Amygdala (tissue), 56 donors: Measurements from ENCODE around the gene STK16.
A peak's percentile ranks its signal among the peaks of the same experiment; 100 is the strongest.
"Not testable (repeated sequence)": the region's sequence is repeated elsewhere in the genome, so short reads cannot be mapped to it uniquely, and the experiment has no call there.

Source experiments
- DNase-seq, 56 donors: peaks; one replicate each; lab custom pipeline; 2025; lab: John Stamatoyannopoulos, UW

STK16 gene

GRCh38 chr2:219230059-219230540, 15.2 kb upstream of the STK16 start:
- DNase-seq: peak in 3 of 56 donors; percentile 17 to 52 (median 51)

DNA sequence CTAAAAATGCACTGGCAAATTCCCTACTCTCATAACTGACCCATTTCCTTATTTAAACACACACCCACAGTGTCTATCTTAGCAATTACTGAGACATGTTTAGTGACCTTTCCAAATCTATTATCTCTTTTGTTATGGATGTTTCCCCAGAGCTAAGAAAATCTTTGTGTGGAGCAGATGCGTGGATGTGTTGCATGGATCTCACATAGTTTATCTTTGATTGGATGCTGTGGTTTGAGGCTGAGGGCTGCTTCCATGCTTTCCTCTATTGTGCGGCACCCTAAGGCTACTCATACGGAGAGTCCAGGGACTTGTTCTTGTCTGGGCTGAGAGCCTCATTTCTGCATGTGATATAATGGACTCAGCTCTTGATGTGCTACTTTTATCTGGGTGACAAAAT, 10.9 kb upstream of the STK16 start:
- no peak for DNase-seq

GRCh38 chr2:219243291-219243761, 2.0 kb upstream of the STK16 start:
- no peak for DNase-seq

DNA sequence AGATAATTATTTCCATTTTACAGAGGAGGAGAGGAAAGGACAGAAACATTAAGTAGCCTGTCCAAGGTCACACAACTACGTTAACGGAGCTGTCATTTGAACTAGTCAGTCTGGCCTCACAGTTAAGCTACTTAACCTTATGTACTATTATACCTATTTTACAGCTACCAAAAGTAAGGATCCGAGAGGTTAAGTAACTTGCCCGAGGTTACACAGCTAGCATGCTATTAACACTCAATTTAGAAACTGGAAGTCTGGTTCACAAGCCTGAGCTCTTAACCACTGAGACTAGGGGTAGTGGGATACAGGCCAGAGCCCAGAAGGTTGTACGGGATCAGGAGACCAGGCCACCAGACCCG, 511 bp upstream of the STK16 start:
- no peak for DNase-seq

DNA sequence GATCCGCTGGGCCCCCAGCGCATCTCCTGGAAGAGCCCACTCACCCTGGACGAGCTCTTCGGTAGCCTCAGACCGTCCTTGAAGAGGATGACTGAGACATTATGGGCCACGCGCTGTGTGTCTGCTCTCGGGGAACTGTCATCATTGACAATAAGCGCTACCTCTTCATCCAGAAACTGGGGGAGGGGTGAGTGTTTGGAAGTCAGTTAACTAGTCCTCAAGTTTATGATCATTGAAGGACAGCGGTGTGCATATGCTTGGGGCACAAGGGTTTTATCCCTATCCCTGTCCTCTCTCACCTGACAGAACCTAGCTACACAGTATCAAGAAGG, 586 bp downstream of the STK16 start:
- DNase-seq: no peak

GRCh38 chr2:219246559-219246958, 1.3 kb downstream of the STK16 start:
- DNase-seq: no peak

DNA sequence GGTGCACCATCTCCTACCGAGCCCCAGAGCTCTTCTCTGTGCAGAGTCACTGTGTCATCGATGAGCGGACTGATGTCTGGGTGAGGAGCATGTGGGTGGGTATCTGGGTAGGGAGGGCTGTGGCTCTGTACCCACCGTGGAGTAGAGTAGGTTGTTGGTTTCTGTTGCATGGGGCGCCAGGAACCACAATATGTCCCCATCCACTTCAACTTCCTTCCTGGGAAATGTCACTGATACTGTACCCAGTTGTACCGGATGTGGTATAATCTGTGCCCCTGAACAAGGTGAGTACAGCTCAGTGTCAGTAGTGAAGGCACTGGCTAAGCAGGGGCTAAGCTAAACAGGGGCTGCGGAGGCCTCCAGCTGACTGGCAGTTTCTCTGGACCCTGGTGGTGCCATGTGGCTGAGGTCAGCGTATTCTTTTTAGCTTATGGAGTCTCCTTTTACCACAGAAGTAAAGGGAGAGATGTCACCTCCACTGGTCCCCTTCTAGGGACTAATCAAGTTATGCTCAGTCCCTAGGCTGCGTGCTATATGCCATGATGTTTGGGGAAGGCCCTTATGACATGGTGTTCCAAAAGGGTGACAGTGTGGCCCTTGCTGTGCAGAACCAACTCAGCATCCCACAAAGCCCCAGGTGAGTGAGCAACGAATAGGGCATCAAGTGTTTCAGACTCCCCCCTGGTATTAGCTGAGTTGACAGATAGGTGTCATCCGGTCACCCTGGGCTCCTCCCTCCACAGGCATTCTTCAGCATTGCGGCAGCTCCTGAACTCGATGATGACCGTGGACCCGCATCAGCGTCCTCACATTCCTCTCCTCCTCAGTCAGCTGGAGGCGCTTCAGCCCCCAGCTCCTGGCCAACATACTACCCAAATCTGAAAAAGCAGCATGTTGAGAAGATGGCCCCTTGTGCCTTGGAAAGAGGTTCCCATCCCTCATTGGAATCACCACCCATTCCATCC, 2.7 kb downstream of the STK16 start:
- DNase-seq: no peak

DNA sequence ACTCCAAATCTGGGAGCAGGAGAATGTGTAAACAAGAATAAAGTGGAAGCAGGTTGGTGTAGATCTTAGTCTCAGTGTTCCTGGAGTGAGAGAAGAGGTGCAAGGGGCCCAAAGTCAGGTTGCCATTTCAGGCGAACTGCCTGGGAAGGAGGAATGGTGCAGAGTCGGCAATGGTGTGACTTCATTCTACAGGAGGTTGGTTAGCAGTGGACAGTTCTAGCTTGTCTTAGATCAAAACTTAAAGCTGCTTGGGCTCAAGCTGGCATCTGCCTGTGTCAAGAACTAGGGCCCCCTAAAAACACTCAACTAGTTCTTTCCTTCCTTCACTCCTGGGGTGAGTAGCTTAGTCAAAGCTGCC, 3.5 kb downstream of the STK16 start:
- no peak for DNase-seq

DNA sequence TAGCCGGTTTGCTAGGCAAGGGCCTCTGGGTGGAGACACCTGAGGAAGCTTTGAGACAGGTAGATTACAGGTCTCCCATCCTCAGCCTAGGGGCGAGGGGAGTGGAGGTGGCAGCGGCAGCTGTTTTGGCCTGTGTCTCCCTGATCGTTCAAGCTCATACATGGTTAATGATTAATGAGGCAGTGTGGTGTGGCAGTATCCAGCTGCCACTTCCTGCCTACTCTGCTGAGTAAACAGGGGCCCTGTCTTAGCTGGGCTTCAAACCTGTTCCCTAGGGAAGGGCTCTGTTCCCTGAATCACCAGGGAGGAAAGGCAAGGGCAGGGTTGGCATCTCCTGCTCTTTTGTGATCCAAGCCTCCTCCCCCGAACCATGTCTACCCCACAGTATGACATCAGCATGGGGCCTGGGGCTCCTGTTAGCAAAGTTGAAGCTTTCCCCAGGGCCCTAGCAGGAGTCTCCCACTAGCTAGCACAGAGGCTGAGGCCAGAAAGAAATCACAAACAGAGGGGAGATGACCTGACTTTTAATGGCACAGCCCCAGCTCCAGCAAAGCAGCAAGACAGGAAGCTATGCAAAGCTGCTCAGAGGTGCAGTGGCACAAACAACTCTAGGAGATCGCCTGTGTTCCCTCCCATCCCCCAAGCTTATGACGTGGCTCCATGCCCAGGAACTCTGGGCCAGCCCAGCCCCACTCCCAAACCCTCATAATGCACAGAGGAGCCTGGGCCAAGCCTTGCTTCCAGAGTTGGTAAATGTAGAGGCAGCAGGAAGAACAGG, 4.1 kb downstream of the STK16 start:
- DNase-seq: peak in 47 of 56 donors; percentile 7 to 75 (median 47)

- no peak for DNase-seq
These were observed 4.9 kb downstream of the STK16 start for GRCh38 chr2:219250049-219250781.

DNA sequence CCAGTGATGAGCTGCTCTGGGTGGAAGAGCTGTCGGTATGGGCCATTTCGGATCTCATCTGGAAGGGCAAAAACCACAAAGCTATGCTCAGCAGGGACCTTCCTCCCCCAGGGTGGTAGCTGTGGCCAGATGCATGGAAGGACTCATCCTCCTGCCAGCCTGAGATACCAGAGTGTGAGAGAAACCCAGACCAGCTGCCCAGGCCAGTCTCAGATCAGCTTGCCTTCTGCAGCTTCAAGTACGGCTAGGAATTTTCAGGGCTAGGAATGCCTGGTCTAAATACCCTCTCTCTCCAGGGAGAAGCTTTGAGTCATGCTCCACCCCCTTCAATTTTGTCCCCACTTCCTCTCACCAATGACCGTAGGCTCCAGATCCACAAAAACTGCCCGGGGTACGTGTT, 6.4 kb downstream of the STK16 start:
- no peak for DNase-seq

GRCh38 chr2:219252084-219252483, 6.8 kb downstream of the STK16 start:
- no peak for DNase-seq

- DNase-seq: peak in 3 of 56 donors; percentile 9 to 48 (median 45)
These were observed 7.3 kb downstream of the STK16 start for GRCh38 chr2:219252570-219252899.

DNA sequence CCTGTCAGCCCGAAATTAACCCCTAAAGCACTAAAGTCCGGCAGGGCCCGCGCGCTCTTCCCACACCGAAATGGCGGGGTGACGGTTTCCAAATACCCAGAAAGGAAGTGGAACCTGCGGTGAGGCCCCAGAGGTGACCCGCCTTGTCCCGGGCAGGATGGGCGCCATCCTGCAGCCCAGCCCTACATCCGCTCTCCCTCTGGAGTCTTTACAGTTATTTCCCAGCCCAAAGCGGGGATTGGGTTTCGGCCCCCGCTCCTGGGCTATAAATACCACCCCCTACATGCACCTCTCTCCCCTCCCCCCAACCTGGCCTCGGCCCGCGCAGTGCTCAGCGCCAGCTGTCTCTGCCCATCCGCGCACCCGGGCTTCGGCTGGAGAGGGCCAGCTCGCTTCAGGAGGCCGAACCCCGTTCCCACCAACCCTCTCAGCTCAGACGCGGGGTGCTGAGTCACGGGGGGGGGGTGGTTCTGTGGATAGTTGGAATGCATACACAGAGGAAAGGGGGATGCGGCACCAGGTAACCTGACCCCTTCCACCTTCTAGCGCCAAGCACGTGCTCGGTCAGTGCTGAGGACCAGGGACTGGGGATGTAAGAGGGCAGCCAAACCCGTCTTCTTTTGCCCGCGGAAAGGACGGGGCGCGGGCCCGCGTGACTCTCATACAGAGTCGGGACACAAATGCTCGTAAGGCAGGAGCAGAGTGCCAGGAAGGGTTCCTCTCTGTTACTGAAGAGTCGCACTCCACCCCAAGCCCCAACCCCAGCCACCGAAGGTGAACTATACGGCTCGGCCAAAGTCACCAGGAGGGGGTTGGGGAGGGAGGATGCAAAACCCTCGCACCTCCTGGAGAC, 7.8 kb downstream of the STK16 start, which contains the start of gene TUBA4B:
Gene TUBA4B, plus strand, starts transcription at position 344 of the 853 bp plus-strand sequence. Its CDS starts 165 bp downstream, at position 509.
- peak in 14 of 56 donors; percentile 19 to 60 (median 36) for DNase-seq

- DNase-seq: peak in 53 of 56 donors; percentile 22 to 88 (median 65)
These were observed 8.7 kb downstream of the STK16 start, which contains the start of gene TUBA4A for GRCh38 chr2:219253753-219254589. TSS of gene TUBA4A (minus strand) at chr2:219253918. CDS start at chr2:219253858, 60 bp downstream.

GRCh38 chr2:219254590-219255201, 9.4 kb downstream of the STK16 start:
- peak in 1 of 56 donors; percentile 45 for DNase-seq

GRCh38 chr2:219258942-219259341, 13.7 kb downstream of the STK16 start:
- not testable (repeated sequence) for DNase-seq
